Neural cell (in vitro differentiated cells): ENCODE results near the gene DAPP1.

ENCODE experiments used
- MXI1 ChIP-seq: fragments of 450-650 bp; conservative IDR thresholded peaks from 2 replicates; pipeline ENCODE4 v1.6.1; 2014; ENCODE audit warnings: antibody characterized with exemption, mild to moderate bottlenecking; ENCODE audit not compliant: poor library complexity, severe bottlenecking
- TF ChIP-seq, protein P1 (sequence below): fragments of 450-650 bp; IDR thresholded peaks from 2 replicates; pipeline ENCODE4 v1.5.1; 2014; ENCODE audit warnings: antibody characterized with exemption, mild to moderate bottlenecking, moderate library complexity; ENCODE audit not compliant: poor library complexity, severe bottlenecking

DNA sequence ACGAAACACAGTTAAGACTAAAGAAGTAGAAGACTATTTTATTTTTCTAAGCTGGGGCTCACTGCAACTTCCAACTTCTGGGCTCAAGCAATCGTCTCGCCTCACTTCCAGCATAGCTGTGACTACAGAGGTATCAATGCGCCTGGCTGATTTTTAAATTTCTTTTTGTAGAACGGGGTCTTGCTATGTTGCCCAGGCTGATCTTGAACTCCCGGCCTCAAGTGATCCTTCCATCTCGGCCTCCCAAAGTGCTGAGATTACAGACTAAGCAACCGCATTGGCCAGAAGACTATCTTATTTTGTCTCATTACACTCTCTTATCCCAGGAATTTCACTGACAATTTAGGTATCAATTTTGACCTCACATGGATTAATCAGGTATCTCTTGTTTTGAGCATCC is 76.4 kb downstream of the DAPP1 start:
- TF ChIP-seq, protein P1, sequence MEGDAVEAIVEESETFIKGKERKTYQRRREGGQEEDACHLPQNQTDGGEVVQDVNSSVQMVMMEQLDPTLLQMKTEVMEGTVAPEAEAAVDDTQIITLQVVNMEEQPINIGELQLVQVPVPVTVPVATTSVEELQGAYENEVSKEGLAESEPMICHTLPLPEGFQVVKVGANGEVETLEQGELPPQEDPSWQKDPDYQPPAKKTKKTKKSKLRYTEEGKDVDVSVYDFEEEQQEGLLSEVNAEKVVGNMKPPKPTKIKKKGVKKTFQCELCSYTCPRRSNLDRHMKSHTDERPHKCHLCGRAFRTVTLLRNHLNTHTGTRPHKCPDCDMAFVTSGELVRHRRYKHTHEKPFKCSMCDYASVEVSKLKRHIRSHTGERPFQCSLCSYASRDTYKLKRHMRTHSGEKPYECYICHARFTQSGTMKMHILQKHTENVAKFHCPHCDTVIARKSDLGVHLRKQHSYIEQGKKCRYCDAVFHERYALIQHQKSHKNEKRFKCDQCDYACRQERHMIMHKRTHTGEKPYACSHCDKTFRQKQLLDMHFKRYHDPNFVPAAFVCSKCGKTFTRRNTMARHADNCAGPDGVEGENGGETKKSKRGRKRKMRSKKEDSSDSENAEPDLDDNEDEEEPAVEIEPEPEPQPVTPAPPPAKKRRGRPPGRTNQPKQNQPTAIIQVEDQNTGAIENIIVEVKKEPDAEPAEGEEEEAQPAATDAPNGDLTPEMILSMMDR: no peak
- no peak for TF ChIP-seq MXI1
